CD8-positive, alpha-beta memory T cell (primary cell): ENCODE data around the gene AZU1. TPM values are rescaled to one million over a fixed set of nuclear protein-coding genes. Genes with fewer than 3 reads are reported as not detected.

Experiments
- CTCF ChIA-PET: fragments of 350-600 bp; sonication (Branson Sonifier 250); formaldehyde crosslinking; loops from one replicate; lab custom pipeline; 2021; ENCODE audit warnings: antibody characterized with exemption; lab: Charles Lee
- POLR2A ChIA-PET: fragments of 350-600 bp; sonication (Branson Sonifier 250); formaldehyde crosslinking; loops from one replicate; lab custom pipeline; 2021; ENCODE audit warnings: antibody characterized with exemption; lab: Charles Lee
- DNase-seq, 5 donors: peaks; one replicate each; pipeline versions ENCODE4 v3.0.0 to v3.0.0-alpha.2; 2020 to 2022; ENCODE audit warnings: mixed read lengths in 1 of 5
- H3K27ac ChIP-seq: one replicate; pipeline ENCODE4 v1.7.0; 2013; ENCODE audit warnings: low read depth, mild to moderate bottlenecking, low read length, moderate library complexity
- H3K27me3 ChIP-seq: 2 replicates; pipeline ENCODE4 v1.7.0; 2013; ENCODE audit warnings: low read length, mild to moderate bottlenecking; ENCODE audit not compliant: insufficient read depth, poor library complexity, severe bottlenecking
- H3K36me3 ChIP-seq: 2 replicates; pipeline ENCODE4 v1.7.0; 2013; ENCODE audit warnings: mild to moderate bottlenecking, low read length, moderate library complexity; ENCODE audit not compliant: insufficient read depth
- H3K4me1 ChIP-seq: 2 replicates; pipeline ENCODE4 v1.7.0; 2013; ENCODE audit warnings: mild to moderate bottlenecking, low read length, moderate library complexity; ENCODE audit not compliant: insufficient read depth
- H3K4me3 ChIP-seq: 2 replicates; pipeline ENCODE4 v1.7.0; 2013; ENCODE audit warnings: mild to moderate bottlenecking, low read length
- H3K9me3 ChIP-seq: 2 replicates; pipeline ENCODE4 v1.7.0; 2013; ENCODE audit warnings: mild to moderate bottlenecking, low read length
- H3K27ac Mint-ChIP-seq, 8 donors: one replicate each; pipeline ENCODE4 v1.8.0; 2020 to 2021; ENCODE audit warnings: mixed read lengths in 8 of 8, mild to moderate bottlenecking in 6 of 8, inconsistent platforms in 3 of 8, moderate library complexity in 3 of 8
- H3K27me3 Mint-ChIP-seq, 2 donors: one replicate each; pipeline ENCODE4 v1.8.0; 2020 to 2021; ENCODE audit warnings: mixed read lengths in 2 of 2, mild to moderate bottlenecking in 1 of 2, moderate library complexity in 1 of 2
- H3K36me3 Mint-ChIP-seq, 3 donors: one replicate each; pipeline ENCODE4 v1.8.0; 2020 to 2021; ENCODE audit warnings: mixed read lengths in 3 of 3, inconsistent platforms in 1 of 3, mild to moderate bottlenecking in 1 of 3
- H3K4me1 Mint-ChIP-seq, 3 donors: one replicate each; pipeline ENCODE4 v1.8.0; 2020 to 2021; ENCODE audit warnings: mixed read lengths in 3 of 3, inconsistent platforms in 1 of 3, mild to moderate bottlenecking in 1 of 3
- H3K4me3 Mint-ChIP-seq, 7 donors: one replicate each; pipeline ENCODE4 v1.8.0; 2020 to 2021; ENCODE audit warnings: mixed read lengths in 7 of 7, mild to moderate bottlenecking in 6 of 7, moderate library complexity in 4 of 7, inconsistent platforms in 2 of 7
- H3K9me3 Mint-ChIP-seq, 5 donors: one replicate each; pipeline ENCODE4 v1.8.0; 2020 to 2022; ENCODE audit warnings: mixed read lengths in 5 of 5, mild to moderate bottlenecking in 3 of 5, moderate library complexity in 2 of 5, inconsistent platforms in 1 of 5
- polyA plus RNA-seq: library from polyadenylated mRNA; unstranded; fragments of 300-500 nt; fragmentation: Illumina TruSeq; gene quantifications from one replicate; pipeline ENCODE4 v1.2.3, GENCODE V29; 2021
- total RNA-seq, 2 experiments: library from RNA; stranded (reverse); gene quantifications; one replicate each; pipeline ENCODE4 v1.2.3, GENCODE V29; 2021

AZU1 gene
- total RNA-seq (not detected), polyA plus RNA-seq (not detected)

- Mint-ChIP-seq H3K4me3 (no peak within 1 kb of the TSS), H3K36me3 (no peaks in the 10 kb centered on the region), H3K9me3 (no peaks in the 10 kb centered on the region), H3K4me1 (peaks cover 0 to under 1% (median 0%) of the 10 kb centered on the region in 3 donors), H3K27me3 (peaks cover 7 to 12% of the 10 kb centered on the region in 2 donors), H3K27ac (peak within 1 kb of the TSS in 1 of 8 donors; percentile 38)
- CTCF ChIA-PET: no interaction called here
- Histone ChIP-seq H3K27ac (no peak within 1 kb of the TSS), H3K4me3 (no peak within 1 kb of the TSS), H3K4me1 (no peaks in the 10 kb centered on the region), H3K36me3 (no peaks in the 10 kb centered on the region), H3K27me3 (peaks cover 6% of the 10 kb centered on the region), H3K9me3 (no peaks in the 10 kb centered on the region)
- POLR2A ChIA-PET: no interaction called here
- DNase-seq: no peak
Observed at GRCh38 chr19:827710-828321, at the start of gene AZU1. AZU1 (plus strand) TSS chr19:827837; CDS start chr19:827847, 10 bp downstream.

GRCh38 chr19:778910-779653, 48.6 kb upstream of the AZU1 start:
- no peak overlapping the region for H3K27ac Mint-ChIP-seq
- H3K9me3 Mint-ChIP-seq: no peaks in the 10 kb centered on the region
- POLR2A ChIA-PET: no interaction called here
- H3K4me3 Mint-ChIP-seq: no peak overlapping the region
- Histone ChIP-seq H3K4me3 (no peak overlapping the region), H3K36me3 (no peaks in the 10 kb centered on the region), H3K27ac (no peak overlapping the region), H3K9me3 (no peaks in the 10 kb centered on the region), H3K4me1 (no peaks in the 10 kb centered on the region), H3K27me3 (no peaks in the 10 kb centered on the region)
- no peaks in the 10 kb centered on the region for H3K4me1 Mint-ChIP-seq
- H3K36me3 Mint-ChIP-seq: no peaks in the 10 kb centered on the region
- CTCF ChIA-PET: no interaction called here
- peaks cover 0 to 12% of the 10 kb centered on the region in 2 donors for H3K27me3 Mint-ChIP-seq
- DNase-seq: no peak

DNA sequence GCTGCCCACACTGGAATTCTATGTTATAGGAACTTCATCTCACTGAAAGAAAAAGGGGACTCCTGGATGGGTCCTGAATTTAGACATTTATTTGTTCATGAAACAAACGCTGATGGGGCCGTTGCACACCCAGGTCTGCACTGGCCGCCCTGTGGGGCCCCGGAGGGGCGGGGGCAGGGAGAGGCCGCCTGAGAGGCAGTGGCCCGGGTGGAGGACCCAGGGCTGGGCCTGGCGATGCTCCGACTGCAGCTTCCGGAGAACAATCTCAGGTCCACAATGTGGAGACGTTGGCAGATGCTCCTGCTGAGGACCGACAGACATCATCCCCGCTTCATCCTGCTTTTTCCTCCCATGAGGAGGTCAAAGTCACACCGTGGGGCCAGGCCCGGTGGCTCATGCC, 46.7 kb upstream of the AZU1 start:
- H3K27ac ChIP-seq: no peak overlapping the region
- ChIA-PET POLR2A (no interaction called here), CTCF (interaction anchor here (1.0 kb wide), 1 partner anchor 10 kb away, joined by 3 read pairs; no protein-coding TSS in a partner anchor)
- H3K27me3 ChIP-seq: no peaks in the 10 kb centered on the region
- Mint-ChIP-seq H3K36me3 (no peaks in the 10 kb centered on the region), H3K27me3 (peaks cover 0 to 10% of the 10 kb centered on the region in 2 donors), H3K27ac (no peak overlapping the region), H3K4me3 (no peak overlapping the region), H3K4me1 (no peaks in the 10 kb centered on the region), H3K9me3 (no peaks in the 10 kb centered on the region)
- H3K4me3 ChIP-seq: no peak overlapping the region
- H3K4me1 ChIP-seq: no peaks in the 10 kb centered on the region
- no peak for DNase-seq
- no peaks in the 10 kb centered on the region for H3K36me3 ChIP-seq
- H3K9me3 ChIP-seq: no peaks in the 10 kb centered on the region

DNA sequence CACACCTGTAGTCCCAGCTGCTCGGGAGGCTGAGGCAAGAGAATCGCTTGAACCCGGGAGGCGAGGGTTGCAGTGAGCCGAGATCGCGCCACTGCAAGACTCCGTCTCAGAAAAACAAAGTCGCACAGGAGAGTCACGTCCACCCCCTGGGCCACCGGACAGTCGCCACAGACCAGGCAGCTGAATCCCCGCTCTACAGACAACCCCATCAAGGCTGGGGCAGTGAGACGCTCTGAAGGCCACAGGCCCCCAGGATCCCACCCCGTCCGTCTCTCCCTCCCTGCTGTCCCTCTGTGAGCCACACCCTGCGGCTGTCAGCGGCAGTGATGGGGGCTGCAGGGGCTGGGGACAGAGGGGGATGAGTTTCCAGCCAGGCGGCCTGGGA, 45.8 kb upstream of the AZU1 start:
- Histone ChIP-seq H3K4me3 (no peak overlapping the region), H3K9me3 (no peaks in the 10 kb centered on the region), H3K27me3 (no peaks in the 10 kb centered on the region), H3K27ac (no peak overlapping the region), H3K4me1 (no peaks in the 10 kb centered on the region), H3K36me3 (no peaks in the 10 kb centered on the region)
- no peak for DNase-seq
- no peak overlapping the region for H3K27ac Mint-ChIP-seq
- ChIA-PET CTCF (no interaction called here), POLR2A (no interaction called here)
- no peaks in the 10 kb centered on the region for H3K9me3 Mint-ChIP-seq
- H3K27me3 Mint-ChIP-seq: peaks cover 0 to 6% of the 10 kb centered on the region in 2 donors
- H3K36me3 Mint-ChIP-seq: no peaks in the 10 kb centered on the region
- no peak overlapping the region for H3K4me3 Mint-ChIP-seq
- no peaks in the 10 kb centered on the region for H3K4me1 Mint-ChIP-seq

DNA sequence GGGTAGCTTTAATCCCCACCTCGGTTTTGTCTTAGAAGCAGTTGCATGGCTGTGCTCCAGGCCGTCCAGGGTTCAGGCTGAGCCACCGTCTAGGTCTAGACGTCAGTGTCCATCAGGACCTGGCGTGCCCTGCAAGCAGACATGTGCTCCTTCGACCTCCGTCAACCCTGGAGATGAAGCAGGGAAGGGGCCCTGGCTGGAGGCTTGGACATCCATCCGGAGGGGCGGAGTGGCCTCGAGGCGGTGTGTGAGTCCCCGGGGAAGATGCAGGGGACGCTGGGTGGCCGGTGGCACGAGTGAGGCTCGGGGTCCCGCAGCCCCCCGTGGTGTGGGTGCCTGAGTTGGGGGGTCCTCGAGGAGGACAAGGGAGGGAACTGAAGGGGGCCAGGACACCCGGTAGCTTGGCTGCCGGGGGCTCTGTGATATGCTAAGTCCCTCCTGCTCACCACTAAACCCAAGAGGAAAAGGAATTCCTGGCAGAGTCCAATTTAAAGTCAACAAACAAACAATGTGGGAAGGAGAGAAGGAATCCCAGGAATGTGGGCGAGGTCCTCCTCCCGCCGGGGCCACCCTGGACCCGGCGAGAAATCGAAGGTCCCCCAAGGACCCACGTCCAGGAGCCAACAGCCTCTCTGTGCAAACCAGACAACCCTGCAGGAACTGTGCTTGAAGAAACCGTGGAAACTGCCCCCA, 45.3 kb upstream of the AZU1 start:
- H3K4me1 ChIP-seq: no peaks in the 10 kb centered on the region
- no peaks in the 10 kb centered on the region for H3K9me3 ChIP-seq
- no peaks in the 10 kb centered on the region for H3K36me3 ChIP-seq
- CTCF ChIA-PET: no interaction called here
- no peak for DNase-seq
- H3K4me3 Mint-ChIP-seq: no peak overlapping the region
- POLR2A ChIA-PET: no interaction called here
- no peaks in the 10 kb centered on the region for H3K4me1 Mint-ChIP-seq
- peaks cover 0 to 6% of the 10 kb centered on the region in 2 donors for H3K27me3 Mint-ChIP-seq
- no peaks in the 10 kb centered on the region for H3K27me3 ChIP-seq
- no peaks in the 10 kb centered on the region for H3K36me3 Mint-ChIP-seq
- H3K27ac ChIP-seq: no peak overlapping the region
- no peaks in the 10 kb centered on the region for H3K9me3 Mint-ChIP-seq
- no peak overlapping the region for H3K27ac Mint-ChIP-seq
- no peak overlapping the region for H3K4me3 ChIP-seq

DNA sequence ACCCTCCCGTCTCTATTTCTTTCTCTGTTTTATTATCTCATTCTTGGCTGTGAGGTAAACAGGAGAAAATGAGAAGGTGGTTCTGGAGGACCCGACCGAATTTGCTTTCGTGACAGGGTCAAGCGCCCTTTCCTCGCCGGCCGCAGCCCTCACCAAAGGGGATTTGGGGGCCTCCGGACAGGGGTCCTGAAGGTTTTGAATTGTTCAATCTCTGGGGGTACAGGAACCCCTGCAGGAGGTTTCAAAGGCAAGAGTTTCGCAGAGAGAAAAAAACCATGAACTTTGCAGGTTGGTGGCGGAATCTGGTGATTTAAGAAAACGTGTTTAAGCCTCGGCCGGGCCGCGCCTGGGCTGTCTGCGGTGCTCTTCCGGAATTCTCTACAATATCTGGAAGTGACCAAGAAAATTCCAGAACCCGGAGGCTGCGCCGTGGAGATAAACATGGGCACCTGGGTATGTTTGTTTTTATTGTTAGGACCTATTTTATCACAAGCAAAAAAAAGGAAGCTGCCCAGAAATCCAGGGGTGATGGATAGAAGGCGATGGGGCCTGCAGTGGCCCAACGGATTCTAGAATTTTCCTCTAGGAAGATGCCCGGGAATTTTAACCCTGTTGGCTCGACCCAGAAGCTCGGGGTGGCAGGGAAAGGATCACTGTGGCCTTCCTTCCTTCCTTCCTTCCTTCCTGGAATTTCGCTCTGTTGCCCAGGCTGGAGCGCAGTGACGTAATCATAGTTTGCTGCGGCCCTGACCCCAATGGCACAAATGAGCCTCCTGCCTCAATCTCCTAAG, 44.6 kb upstream of the AZU1 start:
- ChIA-PET CTCF (interaction anchor here (0.6 kb wide), 1 partner anchor 82 kb away, joined by 3 read pairs; no protein-coding TSS in a partner anchor), POLR2A (no interaction called here)
- Histone ChIP-seq H3K4me3 (no peak overlapping the region), H3K9me3 (no peaks in the 10 kb centered on the region), H3K27ac (no peak overlapping the region), H3K36me3 (no peaks in the 10 kb centered on the region), H3K27me3 (no peaks in the 10 kb centered on the region), H3K4me1 (no peaks in the 10 kb centered on the region)
- Mint-ChIP-seq H3K27ac (no peak overlapping the region), H3K4me1 (no peaks in the 10 kb centered on the region), H3K4me3 (no peak overlapping the region), H3K27me3 (peaks cover 0 to 6% of the 10 kb centered on the region in 2 donors), H3K9me3 (no peaks in the 10 kb centered on the region), H3K36me3 (no peaks in the 10 kb centered on the region)
- no peak for DNase-seq

DNA sequence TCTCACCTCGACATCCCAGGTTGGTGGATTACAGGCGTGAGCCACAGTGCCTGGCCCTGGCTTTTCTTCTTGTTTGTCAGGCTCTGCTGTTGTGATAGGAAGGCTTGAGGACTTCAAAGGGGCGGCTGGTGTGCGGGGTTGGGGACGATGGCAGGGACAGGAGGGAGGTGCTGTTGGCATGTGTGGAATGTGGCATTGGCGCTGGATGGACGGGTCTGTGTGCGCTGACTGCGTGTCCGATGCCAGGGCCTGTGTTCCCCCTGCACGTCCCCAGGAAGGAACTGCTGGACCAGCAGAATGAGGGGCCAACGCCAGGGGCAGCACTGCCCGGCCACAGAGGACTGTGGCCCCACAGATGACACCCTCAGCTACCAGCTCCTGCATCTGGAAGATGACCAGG, 43.1 kb upstream of the AZU1 start:
- H3K9me3 Mint-ChIP-seq: no peaks in the 10 kb centered on the region
- Histone ChIP-seq H3K9me3 (no peaks in the 10 kb centered on the region), H3K4me1 (no peaks in the 10 kb centered on the region), H3K36me3 (no peaks in the 10 kb centered on the region), H3K27ac (no peak overlapping the region), H3K27me3 (no peaks in the 10 kb centered on the region), H3K4me3 (no peak overlapping the region)
- H3K27me3 Mint-ChIP-seq: peaks cover 0 to 9% of the 10 kb centered on the region in 2 donors
- no peak overlapping the region for H3K4me3 Mint-ChIP-seq
- no peak overlapping the region for H3K27ac Mint-ChIP-seq
- ChIA-PET CTCF (no interaction called here), POLR2A (interaction anchor here (0.7 kb wide), 1 partner anchor 8 kb away, joined by 3 read pairs; no protein-coding TSS in a partner anchor)
- no peak for DNase-seq
- H3K4me1 Mint-ChIP-seq: peaks cover 0 to 1% (median 0%) of the 10 kb centered on the region in 3 donors
- no peaks in the 10 kb centered on the region for H3K36me3 Mint-ChIP-seq
